ENCODE data around the gene RARA.
"Not testable (repeated sequence)": the region's sequence is repeated elsewhere in the genome, so short reads cannot be mapped to it uniquely, and the experiment has no call there.

The RARA gene

DNA sequence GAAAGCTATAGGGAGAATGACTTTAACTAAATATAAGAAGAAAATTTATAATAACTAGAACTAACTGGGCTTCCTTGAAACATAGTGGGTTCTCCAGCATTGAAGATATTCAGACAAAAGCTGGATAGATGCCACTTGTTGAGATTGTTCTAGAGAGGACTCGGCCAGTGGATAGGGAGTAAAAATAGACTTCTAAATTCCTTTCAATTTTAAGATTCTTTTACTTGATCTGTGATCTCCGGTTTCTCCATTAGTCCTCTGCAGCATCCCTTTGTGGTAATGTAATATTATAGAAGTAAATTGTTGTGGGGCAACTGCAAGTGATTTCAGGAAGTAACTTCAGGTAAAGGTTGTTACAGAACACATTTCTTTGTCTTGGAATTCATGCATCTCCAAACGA lies 10.3 kb upstream of the RARA start:
- DNase-seq (ENCODE audit: low spot score) = no peak

DNA sequence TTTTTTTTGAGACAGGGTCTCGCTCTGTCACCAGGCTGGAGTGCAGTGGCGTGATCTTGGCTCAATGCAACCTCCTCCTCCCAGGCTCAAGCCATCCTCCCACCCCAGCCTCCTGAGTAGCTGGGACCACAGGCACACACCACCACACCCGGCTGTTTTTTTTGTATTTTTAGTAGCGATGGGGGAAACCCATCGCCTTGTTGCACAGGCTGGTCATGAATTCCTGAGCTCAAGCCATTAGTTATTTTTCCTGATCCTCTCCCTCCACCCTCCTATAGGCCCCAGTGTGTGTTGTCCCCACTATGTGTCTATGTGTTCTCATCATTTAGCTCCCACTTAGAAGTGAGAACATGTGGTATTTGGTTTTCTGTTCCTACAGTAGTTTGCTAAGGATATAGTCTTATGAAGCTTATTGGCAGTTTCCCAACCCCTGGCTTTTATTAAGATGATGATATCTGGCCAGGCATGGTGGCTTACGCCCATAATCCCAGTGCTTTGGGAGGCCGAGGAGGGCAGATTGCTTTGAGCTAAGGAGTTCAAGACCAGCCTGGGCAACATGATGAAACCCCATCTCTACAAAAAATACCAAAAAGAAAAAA lies 9.7 kb upstream of the RARA start:
- DNase-seq (ENCODE audit: low spot score) = not testable (repeated sequence)

DNA sequence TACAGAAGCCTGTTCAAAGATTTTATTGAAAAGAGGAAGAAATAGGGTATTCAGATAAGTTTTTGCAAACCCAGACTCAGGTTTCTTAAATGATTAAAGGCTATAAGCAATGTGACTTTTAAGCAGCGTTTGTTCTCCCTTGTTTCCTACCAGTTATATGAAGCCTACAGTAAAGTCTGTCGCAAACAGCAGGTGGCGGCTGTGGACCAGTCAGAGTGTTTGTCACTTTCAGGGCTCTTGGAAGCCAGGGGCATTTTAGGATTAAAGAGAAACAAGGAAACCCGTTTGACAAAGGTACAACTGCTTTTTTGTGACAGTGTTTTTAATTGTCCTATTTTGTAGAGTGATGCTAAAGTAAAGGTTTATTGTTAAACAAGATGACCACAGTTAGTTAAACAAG lies 7.7 kb upstream of the RARA start:
- DNase-seq (ENCODE audit: low spot score) = no peak

DNA sequence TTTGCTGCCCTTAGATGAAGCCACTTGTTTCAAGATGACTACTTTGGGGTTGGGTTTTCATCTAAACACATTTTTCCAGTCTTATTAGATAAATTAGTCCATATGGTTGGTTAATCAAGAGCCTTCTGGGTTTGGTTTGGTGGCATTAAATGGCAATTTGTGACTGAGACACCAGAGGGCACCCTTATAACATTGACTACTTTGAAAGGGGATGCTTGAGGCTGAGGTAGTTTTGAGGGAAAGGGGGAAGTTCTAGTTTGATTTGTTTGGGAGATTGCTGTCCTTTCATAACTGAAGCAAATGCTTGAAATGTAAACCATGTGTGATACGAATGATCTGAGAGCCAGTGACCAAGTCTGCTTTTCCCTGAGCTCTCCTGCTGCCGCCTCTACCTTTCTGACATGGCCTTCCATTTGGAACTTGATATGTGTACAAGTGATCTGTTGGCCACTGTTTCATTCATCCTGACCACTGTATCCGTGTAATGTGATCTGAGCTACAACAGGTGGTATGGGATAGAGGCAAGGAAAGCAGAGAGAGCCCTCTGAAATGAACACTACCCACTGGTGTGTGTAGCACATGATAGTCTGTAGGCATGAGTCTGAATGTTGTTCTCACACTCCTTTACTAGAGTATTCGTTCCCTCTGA lies 5.8 kb upstream of the RARA start:
- peak; percentile 66 for DNase-seq (ENCODE audit: low spot score)

DNA sequence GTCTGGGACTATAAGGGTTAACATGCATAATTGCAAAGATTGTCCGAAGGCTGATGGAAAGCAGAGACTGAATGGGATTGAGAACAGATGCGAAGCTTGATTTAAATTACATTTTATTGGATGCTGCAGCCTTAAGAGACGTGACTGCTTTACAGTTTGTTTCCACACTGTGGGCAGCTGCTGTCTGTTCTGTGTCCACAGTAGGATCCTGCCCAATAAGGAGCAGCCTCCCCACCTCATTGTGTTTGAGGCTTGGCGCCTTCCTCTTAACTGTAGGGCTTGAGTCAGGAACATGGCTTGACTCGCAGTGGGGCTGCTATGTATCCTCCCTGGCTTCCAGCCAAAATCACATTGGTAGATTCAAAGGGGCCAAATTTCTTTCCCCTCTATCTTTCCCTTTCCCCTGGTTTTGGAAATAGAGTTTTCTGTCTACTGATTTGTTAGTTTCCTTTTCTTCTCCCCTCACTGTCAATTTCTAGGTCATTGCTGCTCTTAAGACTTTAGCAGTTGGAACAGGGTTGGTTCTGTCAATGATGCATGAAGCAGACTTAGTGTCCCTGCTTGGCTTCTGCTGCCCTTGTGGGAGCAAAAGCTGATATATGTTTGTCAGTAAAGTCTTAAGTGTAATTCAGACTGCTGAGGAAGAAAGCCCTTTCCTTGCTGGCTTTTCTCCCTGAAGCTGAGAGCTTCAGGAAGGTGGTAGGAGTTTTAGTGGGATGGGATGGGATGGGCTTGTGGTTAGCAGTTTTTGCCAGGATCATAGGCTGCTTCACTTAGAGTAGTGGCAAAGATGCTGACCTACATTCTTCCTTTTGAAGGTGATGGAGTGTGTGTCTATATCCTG lies 5.0 kb upstream of the RARA start:
- no peak for DNase-seq (ENCODE audit: low spot score)

DNA sequence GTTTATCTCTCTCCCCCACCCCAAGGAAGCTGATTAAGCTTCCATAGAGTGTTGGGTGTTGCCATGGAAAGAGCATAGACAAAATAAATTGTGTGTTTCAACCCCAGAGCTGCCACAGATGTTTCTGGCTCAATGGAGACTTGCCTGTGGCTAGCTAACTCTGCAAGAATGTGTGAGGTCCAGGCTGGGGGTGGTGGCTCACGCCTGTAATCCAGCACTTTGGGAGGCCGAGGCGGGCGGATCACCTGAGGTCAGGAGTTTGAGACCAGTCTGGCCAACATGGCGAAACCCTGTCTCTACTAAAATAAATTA lies 4.5 kb upstream of the RARA start:
- not testable (repeated sequence) for DNase-seq (ENCODE audit: low spot score)

DNA sequence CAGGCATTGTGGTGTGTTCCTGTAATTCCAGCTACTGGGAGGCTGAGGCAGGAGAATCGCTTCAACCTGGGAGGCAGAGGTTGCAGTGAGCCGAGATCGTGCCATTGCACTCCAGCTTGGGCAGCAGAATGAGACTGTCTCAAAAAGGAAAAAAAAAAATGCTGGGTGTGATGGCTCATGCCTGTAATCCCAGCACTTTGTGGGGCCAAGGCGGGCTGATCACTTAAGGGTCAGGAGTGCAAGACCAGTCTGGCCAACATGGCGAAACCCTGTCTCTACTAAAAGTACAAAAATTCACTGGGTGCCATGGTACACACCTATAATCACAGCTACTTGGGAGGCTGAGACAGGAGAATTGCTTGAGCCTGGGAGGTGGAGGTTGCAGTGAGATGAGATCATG lies 4.1 kb upstream of the RARA start:
- DNase-seq (ENCODE audit: low spot score) = not testable (repeated sequence)

DNA sequence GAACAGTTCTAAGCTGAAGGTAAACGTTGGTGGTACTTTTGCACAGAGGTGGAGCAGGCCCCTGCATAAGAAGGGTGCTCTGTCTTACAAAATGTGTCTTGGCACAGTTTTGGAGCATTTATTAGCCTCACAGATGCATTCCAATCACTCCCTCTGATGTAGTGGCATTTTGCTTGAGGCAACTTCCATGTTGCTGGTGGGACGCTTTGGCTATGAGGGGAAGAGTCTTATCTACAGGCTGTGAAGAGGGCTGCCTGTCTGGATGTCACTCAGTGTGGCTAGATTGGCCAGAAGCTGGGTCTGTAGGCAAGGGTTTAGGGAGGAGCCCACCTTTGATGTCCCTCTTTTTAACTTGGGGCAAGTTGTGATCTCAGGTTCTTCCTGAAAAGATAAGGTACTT lies 2.6 kb upstream of the RARA start:
- DNase-seq (ENCODE audit: low spot score) = no peak

DNA sequence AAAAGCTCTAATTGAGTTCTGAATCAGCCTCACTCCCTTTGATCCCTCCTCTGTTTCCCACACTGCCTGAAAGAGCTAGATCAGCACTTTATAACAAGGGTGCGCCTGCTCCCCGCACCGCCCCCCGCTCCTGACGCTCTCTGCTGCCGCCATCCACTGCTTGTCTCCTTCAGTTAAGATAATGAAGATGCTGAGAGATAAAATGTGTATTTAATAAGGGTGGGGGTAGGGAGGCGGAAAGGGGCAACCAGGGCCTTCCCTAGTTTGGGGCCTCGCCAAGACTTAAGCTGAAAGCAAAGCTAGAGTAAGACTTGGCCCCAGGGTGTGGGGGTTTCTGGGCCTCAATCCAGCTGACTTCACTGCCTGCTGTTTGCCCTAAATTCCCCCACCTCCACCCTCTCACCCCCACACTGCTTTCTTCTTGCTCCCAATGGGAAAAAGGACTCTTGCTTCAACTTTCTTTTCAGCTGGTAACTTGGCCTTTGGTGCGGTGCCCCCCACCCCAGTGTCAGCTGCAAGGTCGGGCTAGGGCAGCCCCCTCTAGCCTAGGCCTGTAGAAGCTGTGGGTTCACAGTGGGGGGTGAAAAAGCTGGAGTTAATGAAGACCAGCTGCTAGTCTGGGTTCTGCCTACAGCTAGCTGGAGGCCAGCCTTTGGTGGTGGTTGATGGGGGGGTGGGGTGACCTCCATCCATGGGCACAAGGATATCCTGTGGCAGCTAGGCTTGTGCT lies 1.8 kb upstream of the RARA start:
- no peak for DNase-seq (ENCODE audit: low spot score)

DNA sequence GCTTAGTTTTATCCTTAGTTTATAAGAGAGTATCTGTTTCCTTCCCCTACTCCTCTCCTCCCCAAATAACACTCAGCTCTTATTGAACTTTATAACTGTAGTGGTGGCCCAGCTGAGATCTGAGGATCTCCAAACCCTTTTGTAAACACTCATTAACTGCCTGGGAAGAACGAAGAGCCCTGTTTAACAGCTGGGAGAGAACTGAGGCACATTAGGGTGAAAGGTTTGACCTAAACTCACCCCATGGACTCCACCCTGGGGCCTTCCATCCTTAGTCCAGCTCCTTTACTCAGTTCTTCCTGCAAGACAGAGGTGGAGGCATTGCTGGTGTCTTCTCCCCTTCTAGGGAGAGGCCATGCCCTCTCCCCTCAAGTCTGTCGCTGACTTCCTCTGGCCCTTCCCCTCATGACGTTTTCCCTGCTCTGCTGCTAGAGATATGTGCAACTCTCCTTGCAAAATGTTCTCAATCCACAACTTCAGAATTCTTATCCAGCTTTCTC lies 1.2 kb upstream of the RARA start:
- DNase-seq (ENCODE audit: low spot score) = no peak

DNA sequence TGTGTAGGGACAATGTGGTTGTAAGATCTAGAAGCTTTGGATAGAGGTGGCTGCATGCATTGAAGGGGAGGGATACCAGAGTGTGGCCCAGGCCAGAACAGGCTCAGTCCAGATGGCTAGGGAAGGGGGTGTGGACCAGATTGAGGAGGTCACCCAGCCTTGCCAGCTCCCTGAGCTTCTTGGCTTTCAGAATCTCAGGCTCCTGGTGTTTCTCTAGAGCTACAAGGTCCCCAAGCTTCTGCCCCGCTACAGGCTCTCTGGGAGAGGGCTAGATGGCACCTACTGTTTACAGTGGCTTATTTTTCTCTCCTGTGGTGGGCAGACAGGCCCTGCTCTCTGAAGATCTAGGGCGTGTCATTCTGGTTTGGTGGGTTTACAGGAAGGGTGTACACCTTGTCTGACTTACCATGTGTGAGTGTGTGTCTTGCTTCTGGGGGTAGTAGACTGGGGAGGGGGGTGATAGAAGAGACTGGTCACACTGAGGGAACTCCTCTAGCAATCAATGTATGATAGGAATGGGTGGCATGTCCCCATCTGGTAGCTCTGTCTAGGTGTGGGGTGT lies 1.1 kb downstream of the RARA start:
- no peak for DNase-seq (ENCODE audit: low spot score)

DNA sequence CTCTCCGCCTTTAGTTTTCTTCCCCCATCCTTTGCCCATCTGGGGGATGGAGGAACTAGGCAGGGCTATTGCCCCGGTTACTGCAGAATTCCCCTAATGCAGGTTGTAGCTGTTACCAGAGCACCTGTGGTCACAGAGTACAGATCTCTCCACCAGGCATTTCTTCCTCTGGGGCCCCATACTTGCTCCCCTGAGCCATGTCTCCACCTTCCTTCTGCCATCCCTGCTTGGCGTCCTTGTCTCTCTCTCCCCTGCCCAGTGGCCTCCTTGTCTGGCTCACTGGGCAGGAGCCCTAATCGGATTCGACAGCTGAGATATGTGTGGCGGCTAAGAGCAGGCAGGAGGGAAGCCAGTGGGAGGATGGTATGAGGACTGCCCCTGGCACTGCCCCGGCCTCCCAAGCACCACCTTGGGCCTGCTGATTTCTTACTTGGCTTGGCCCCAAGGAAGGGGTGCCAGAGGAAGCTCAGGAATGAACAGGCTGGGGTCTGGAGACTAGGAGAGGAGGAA lies 2.0 kb downstream of the RARA start:
- no peak for DNase-seq (ENCODE audit: low spot score)

DNA sequence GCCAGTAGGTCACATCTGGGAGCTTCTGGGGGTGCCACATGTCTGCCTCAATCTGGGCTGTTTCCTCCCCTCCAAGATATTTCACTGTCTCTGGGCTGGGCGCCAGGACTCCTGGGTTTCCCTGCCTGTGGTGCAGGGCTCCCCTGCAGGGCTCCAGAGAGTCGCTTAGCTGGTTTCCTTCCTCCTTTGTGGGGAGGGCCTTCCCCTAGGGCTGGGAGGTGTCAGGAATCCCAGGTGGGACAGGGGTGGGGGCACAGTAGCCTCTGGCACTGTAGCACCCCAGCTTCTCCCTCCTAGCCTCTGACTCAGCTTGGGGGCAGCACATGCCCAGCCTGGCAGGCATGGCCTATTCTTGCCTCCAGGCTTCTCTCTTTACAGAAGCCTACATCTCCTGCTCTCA lies 2.6 kb downstream of the RARA start:
- no peak for DNase-seq (ENCODE audit: low spot score)

DNA sequence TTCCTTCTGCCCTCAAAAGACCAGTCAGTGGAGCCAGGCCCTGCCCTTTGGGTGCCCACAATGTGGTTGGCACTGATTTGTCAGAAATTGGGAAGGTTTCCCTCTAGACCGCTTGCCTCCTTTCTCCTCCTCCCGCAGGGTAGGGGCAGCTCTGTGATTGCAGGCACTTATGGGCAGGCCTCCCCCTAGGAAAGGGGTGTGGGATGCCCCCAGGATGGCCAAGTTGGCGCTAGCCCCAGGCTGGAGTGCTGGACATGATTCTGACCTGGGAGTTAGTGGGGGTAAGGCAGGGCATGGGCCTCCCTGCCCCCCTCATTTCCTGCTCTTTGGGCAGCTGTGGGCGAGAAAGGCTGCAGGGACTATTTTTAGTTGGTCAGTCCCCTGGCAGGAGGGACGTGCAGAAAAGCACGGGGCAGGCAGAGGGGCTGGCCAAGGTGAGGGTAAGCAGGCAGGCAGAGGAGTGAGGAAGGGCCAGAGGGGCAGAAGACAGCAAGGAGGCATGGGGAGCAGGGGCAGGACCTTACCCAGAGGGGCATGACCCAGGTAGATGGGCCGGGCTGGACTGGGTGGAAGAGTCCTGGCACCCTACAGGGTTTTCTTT lies 3.3 kb downstream of the RARA start:
- peak; percentile 62 for DNase-seq (ENCODE audit: low spot score)

DNA sequence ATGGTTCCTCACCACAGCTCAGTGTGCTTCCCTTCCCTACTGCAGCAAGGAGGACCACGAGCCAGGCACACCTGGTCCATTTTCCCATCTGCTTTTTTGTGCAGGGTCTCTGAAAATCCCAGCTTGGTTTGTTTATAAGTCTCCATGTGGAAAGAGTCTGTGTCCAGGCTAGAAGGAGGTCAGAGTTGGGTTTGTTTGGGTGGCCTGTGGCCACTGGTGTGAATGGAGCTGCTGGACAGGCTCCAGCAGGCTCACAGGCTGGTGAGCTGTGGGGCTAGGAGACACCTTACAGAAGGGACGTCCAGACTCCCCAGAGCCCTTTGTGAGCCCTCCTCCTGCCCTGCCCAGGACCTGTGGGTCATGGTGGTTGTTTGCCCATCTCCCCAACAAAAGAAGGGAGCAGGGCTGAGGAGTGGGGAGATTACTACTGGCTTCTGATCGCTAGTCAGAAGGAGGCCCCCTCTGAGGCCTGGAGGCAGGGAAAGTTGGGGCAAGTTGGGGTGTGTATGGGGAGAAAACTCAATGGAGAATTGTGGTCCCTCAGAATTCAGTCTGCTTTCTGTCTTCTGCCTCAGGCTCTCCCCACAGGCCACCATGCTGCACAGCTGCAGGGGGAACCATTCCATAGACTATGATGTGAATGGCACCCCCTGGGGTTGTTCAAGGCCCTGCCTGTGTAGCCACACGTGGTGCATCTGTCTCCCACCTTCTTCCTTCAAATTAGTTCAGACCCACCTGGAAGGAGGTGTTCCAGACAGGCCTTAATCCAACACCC lies 4.1 kb downstream of the RARA start:
- no peak for DNase-seq (ENCODE audit: low spot score)

DNA sequence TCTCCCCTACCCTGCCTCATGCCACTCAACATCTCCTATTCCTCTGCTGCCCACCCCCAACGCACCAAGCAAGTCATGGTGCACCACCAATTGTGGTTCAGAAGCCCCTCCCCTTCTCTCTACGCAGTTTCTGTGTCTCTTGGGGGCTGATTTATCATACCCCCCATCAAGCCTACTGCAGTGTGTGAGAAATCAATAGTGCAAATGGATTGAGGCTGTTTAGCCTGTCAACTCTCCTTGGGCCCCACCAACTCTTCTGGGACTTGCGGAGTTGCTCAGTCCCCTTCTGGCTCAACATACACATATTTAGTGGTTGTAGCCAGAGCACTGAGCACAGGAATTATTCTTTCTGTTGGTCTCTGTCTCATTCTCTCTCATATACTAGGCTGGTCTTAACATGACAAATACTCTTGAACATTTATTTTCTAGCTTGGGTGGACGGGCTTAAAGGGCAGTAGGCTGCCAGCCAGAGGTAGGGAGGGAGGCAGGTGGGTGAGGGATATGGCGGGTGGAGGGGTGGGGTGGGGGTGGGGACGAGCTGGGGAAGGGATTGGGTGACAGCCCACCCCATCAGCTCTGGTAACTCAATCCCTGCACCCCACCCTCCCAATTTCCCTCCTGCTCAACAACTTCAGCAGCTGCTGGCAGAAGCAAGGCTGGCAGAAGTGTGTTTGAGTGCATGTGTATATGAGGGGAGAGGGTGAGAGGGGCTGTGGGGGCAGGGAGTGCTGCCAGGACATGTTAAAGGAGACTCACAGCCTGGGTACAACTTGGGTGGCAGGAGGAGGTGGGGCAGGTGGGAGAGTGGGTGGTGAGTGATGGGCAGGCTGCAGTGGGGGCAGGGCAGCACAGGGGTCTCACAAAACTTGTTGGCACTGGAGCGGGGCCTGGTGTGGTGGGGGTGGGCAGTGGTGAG lies 4.9 kb downstream of the RARA start:
- DNase-seq (ENCODE audit: low spot score) = no peak

DNA sequence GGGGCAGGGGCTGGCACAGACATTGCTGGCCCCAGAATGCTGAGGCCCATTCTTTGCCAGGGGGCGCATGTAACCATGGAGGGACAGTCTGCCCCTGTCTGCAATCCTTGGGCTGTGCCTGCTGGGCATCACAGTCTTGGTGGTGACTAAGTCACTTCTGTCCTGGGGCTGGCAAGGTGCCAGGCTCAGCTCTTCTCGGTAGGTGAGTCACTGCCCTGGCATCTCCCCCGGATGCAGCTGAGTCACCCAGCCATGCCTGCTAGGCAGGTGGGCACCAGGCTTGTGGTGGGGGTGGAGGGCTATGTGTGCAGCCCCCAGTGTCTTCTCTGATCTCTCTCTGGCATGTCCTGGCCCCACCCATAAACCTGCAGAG lies 5.6 kb downstream of the RARA start:
- no peak for DNase-seq (ENCODE audit: low spot score)

DNA sequence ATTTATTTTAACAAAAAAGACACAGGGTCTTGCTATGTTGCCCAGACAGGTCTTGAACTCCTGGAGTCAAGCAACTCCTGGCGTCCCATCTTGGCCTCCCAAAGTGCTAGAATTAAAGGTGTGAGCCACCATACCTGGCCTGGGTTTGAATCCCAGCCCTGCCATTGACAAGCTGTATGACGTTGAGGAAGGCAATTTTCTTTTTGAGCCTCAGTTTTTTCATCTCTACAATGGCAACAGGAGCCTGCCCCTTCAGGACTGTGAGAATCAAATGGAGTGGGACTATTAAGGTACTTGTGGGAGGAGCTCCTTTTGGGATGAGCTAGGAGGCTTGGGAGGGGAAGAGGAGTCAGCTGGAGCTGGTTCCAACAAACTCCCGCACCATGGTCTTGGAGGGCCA lies 6.2 kb downstream of the RARA start:
- DNase-seq (ENCODE audit: low spot score) = no peak

DNA sequence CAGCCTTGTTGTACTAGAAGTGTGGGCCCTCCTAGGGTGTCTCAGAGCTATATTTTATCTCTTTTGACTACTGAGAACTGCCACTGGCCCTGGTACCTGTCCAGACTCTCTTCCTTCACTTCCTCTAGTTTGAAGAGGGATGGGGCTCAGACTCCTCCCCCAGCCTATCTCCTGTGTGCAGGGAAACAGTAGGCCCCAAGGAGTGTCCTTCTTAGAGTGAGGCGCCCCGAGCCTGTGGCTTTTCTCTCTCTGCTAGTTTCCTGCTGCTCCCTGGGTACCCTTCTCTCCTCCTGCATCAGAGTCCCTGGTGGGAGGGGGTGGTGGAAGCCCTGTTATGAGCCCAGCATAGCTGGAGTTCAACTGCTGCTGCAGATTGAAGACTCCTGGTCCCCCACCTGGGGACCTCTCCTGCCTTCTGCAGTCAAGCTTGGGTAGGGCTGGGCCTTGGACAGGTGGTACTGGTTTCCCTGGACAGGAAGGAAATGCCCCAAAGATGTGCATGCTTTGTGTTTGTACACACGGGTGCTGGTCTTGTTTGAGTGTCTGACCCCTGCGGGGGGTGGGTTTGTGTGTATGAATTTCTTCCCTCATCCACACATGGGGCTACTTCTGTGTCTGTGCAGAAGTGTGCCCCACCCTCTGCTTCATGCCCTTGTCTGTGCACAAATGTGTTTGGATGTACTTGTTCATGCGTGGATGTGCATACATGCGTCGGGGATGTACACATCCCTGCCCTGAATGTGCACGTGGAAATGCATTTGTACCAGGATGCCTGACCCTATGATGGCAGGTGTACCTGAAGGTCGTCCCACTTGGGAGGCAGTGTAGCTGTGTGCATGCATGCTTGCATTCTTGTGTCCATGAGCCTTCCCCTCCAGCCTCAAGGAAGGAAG lies 6.9 kb downstream of the RARA start:
- DNase-seq (ENCODE audit: low spot score) = no peak
